Measurements from ENCODE around the gene NPHP4. TPM values are rescaled to one million over a fixed set of nuclear protein-coding genes. Genes with fewer than 3 reads are reported as not detected.

Gene NPHP4
- total and polyA plus RNA-seq, 9 of the 15 experiments (the other 6 are each of a cell fraction or from before 2014, with no cell fraction given), result 0.52 to 26.2 (median 6.7) TPM

GRCh38 chr1:5954964-5955363, 37.3 kb downstream of the NPHP4 start (continued):
- TF ChIP-seq MYC (IDR thresholded peaks at IDR 0.05; ENCODE audit: low read depth, low read length) (no peak), MYC (CRISPR knock-in tag; IDR thresholded peaks at IDR 0.05; ENCODE audit: borderline replicate concordance, low read depth) (no peak), ZMIZ1 (IDR thresholded peaks at IDR 0.05; ENCODE audit: low read depth in 2 of 2, low read length in 2 of 2) (no peak), ZNF24 (IDR thresholded peaks at IDR 0.05) (no peak), ZNF41 (CRISPR knock-in tag; conservative IDR thresholded peaks at IDR 0.05) (no peak), EGR1 (conservative IDR thresholded peaks at IDR 0.05) (no peak)

DNA sequence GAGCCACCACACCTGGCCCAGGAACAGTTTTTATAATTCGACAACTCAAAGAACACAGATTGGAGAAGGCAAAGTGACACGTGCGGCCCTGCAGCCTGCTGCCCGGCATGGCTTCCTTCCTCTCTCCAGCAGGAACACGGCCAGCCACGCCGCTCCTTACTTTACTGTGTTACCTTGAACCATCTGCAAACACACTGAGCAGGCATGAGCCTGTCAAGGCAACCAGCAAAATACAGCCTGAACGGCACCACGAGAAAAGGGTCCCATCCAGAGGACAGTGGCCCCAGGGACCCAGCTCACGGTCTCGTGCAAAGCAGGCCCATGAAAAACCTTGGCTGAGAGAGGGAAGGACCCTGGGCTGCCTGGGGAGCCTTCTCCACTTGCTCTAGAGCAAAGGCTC, 38.8 kb downstream of the NPHP4 start:
- ATAC-seq (no peak), FAIRE-seq (no peak), DNase-seq (ENCODE audit: extremely low read depth in 1 of 4, low spot score in 3 of 4) (no peak)
- Histone ChIP-seq H3K79me2 (ENCODE audit: control insufficient read depth, insufficient read depth, low read length) (no peaks in the 10 kb centered on the region), H3K4me1 (replicated peaks in 1 of 2; ENCODE audit: control insufficient read depth in 2 of 2, insufficient read depth in 2 of 2, low read length in 2 of 2) (peaks cover 7 to 11% of the 10 kb centered on the region in 2 experiments; a peak in 4 of 5 replicates), H3K27me3 (ENCODE audit: control insufficient read depth in 2 of 2, insufficient read depth in 2 of 2, low read length in 2 of 2) (no peaks in the 10 kb centered on the region), H3K9ac (ENCODE audit: insufficient read depth in 1 of 2, low read depth in 2 of 2, low read length in 2 of 2) (peak overlapping the region in 1 of 2 experiments; percentile 49; a peak in 2 of 4 replicates), H2AFZ (ENCODE audit: low read depth, low read length) (no peak overlapping the region), H3K36me3 (ENCODE audit: control insufficient read depth, insufficient read depth, low read length) (peaks cover 21% of the 10 kb centered on the region; the same call in 2 of the 3 replicates), H3K9me1 (ENCODE audit: control insufficient read depth, insufficient read depth, low read length) (peaks cover 6% of the 10 kb centered on the region), H4K20me1 (replicated peaks; ENCODE audit: control insufficient read depth, insufficient read depth, low read length) (no peaks in the 10 kb centered on the region), H3K4me2 (ENCODE audit: insufficient read depth, low read length) (no peak overlapping the region), H3K9me3 (replicated peaks; ENCODE audit: control insufficient read depth, insufficient read depth, low read depth, low read length) (no peaks in the 10 kb centered on the region), H3K4me3 (no peak overlapping the region), H3K27ac (ENCODE audit: extremely low read depth, low read depth, low read length) (no peak overlapping the region)
- intact Hi-C loops (cut with micrococcal nuclease) (no loop called here), in situ Hi-C loops (cut with MboI) (no loop called here)
- WGBS (ENCODE audit: insufficient coverage, low coverage, missing lambda C conversion rate), result 91% methylated on average over 11 of the region's 11 CpGs
- ChIA-PET POLR2A (interaction anchor here (0.7 to 0.9 kb wide), 4 partner anchors 9 to 276 kb away, joined by 3 read pairs; no protein-coding TSS in a partner anchor), CTCF (ENCODE audit: low intra/inter-chr PET ratio) (no interaction called here)
- BruUV-seq (replicated peaks), result no TSS peak
- TF ChIP-seq CEBPB (tag; IDR thresholded peaks at IDR 0.05) (no peak), JUND (IDR thresholded peaks at IDR 0.05; ENCODE audit: borderline replicate concordance, low read depth, low read length) (no peak), JUND (tag; IDR thresholded peaks at IDR 0.05; ENCODE audit: borderline replicate concordance, low read depth, low read length) (no peak), ZNF277 (CRISPR knock-in tag; IDR thresholded peaks at IDR 0.05; ENCODE audit: borderline replicate concordance) (no peak), ZNF175 (CRISPR knock-in tag; IDR thresholded peaks at IDR 0.05; ENCODE audit: low read depth) (no peak), ZZZ3 (IDR thresholded peaks at IDR 0.05) (no peak), KLF1 (tag; IDR thresholded peaks at IDR 0.05) (no peak), PTBP1 (IDR thresholded peaks at IDR 0.05; ENCODE audit: low read depth, low read length) (no peak), ZNF274 (IDR thresholded peaks at IDR 0.05; ENCODE audit: borderline replicate concordance, low read depth, low read length) (no peak), GATAD2A (IDR thresholded peaks at IDR 0.05) (no peak), ADNP (tag; IDR thresholded peaks at IDR 0.05) (no peak), ZNF695 (CRISPR knock-in tag; IDR thresholded peaks at IDR 0.05) (no peak)
